ENCODE measurements around the gene NELL1. TPM values are rescaled to one million over a fixed set of nuclear protein-coding genes. Genes with fewer than 3 reads are reported as not detected.

Gene NELL1
- total RNA-seq, 1 donor from 2014 or later: not detected

DNA sequence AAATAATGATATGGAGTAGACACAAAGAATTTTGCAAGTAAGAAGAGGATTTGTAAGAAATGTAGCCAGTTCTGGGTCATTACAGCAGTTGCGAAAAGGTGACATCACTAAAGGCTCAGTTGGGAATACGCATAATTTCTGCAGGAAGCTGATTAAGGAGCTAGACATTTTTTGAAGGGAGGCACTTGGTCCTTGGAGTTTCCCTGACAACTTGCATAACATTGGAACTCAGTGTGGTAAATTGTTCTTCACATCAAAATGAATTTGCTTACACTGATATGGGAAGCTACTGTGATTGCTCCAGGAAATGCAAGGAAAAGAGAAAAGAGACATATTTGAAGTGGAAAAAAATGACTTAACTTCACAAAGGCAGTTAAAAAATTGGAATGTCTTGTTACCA, 626.1 kb downstream of the NELL1 start:
- Mint-ChIP-seq H3K9me3 (ENCODE audit: unreplicated experiment) (peaks cover 17% of the 10 kb centered on the region), H3K27ac (ENCODE audit: unreplicated experiment) (no peak overlapping the region), H3K4me3 (ENCODE audit: unreplicated experiment) (no peak overlapping the region), H3K36me3 (ENCODE audit: unreplicated experiment) (no peaks in the 10 kb centered on the region), H3K27me3 (ENCODE audit: unreplicated experiment) (no peaks in the 10 kb centered on the region), H3K4me1 (ENCODE audit: unreplicated experiment) (no peaks in the 10 kb centered on the region)
- DNase-seq (ENCODE audit: extremely low spot score, unreplicated experiment): no peak
- TF ChIP-seq, protein P1, sequence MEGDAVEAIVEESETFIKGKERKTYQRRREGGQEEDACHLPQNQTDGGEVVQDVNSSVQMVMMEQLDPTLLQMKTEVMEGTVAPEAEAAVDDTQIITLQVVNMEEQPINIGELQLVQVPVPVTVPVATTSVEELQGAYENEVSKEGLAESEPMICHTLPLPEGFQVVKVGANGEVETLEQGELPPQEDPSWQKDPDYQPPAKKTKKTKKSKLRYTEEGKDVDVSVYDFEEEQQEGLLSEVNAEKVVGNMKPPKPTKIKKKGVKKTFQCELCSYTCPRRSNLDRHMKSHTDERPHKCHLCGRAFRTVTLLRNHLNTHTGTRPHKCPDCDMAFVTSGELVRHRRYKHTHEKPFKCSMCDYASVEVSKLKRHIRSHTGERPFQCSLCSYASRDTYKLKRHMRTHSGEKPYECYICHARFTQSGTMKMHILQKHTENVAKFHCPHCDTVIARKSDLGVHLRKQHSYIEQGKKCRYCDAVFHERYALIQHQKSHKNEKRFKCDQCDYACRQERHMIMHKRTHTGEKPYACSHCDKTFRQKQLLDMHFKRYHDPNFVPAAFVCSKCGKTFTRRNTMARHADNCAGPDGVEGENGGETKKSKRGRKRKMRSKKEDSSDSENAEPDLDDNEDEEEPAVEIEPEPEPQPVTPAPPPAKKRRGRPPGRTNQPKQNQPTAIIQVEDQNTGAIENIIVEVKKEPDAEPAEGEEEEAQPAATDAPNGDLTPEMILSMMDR (IDR thresholded peaks at IDR 0.05): no peak

DNA sequence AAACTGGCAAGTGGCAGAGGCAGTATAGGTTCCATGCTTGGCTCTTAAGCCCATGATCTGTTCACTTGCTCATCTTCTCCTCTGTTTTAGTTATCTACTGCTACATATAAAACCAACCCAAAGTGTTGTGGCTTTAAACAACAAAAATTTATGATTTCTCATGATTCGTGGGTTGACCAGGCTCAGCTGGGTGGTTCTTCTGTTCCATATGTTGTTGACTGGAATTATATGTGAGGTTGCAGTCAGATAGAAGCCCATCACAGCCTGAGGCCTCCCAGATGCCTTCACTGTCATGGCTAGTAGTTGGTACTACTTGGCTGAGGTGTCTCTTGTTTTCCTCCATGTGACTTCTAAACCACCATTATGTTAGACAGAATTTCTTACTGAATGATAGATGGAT, 632.6 kb downstream of the NELL1 start:
- TF ChIP-seq, protein P1 (IDR thresholded peaks at IDR 0.05): no peak
- peaks cover 12% of the 10 kb centered on the region for H3K9me3 Mint-ChIP-seq (ENCODE audit: unreplicated experiment)
- H3K4me1 Mint-ChIP-seq (ENCODE audit: unreplicated experiment): no peaks in the 10 kb centered on the region
- no peak for DNase-seq (ENCODE audit: extremely low spot score, unreplicated experiment)
- H3K36me3 Mint-ChIP-seq (ENCODE audit: unreplicated experiment): no peaks in the 10 kb centered on the region
- H3K27me3 Mint-ChIP-seq (ENCODE audit: unreplicated experiment): no peaks in the 10 kb centered on the region
- H3K27ac Mint-ChIP-seq (ENCODE audit: unreplicated experiment): no peak overlapping the region
- H3K4me3 Mint-ChIP-seq (ENCODE audit: unreplicated experiment): no peak overlapping the region

DNA sequence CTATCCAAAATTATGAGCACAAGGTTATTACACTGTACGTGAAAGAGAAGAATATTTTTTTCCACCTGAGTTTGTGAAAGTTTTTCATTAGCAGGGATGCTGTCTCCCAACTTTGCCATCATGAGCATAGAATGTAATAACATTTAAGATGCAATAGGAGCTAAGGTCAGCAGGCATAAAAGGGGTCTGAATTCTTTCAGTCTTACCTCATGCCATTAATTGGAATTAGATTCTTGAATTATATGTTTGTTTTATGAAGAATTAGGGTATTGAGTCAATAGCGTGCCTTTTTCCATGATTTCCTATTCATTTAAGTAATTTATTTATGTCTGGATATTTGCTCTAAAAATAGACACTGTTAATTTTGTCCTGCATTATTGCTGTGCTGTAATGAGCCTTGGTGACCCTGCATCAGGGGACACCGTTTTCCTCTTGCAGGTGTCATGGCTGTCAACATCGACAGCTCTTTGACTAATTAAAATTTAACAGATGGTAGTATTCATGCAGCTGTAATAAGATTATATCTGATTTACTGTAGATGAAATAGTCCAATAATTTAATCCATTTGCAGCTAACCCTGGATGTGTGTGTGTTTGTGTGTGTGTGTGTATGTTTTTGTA, 637.5 kb downstream of the NELL1 start:
- Mint-ChIP-seq H3K36me3 (ENCODE audit: unreplicated experiment) (no peaks in the 10 kb centered on the region), H3K4me1 (ENCODE audit: unreplicated experiment) (no peaks in the 10 kb centered on the region), H3K27ac (ENCODE audit: unreplicated experiment) (no peak overlapping the region), H3K4me3 (ENCODE audit: unreplicated experiment) (no peak overlapping the region), H3K9me3 (ENCODE audit: unreplicated experiment) (peaks cover 6% of the 10 kb centered on the region), H3K27me3 (ENCODE audit: unreplicated experiment) (no peaks in the 10 kb centered on the region)
- TF ChIP-seq, protein P1 (IDR thresholded peaks at IDR 0.05): no peak
- DNase-seq (ENCODE audit: extremely low spot score, unreplicated experiment): no peak

DNA sequence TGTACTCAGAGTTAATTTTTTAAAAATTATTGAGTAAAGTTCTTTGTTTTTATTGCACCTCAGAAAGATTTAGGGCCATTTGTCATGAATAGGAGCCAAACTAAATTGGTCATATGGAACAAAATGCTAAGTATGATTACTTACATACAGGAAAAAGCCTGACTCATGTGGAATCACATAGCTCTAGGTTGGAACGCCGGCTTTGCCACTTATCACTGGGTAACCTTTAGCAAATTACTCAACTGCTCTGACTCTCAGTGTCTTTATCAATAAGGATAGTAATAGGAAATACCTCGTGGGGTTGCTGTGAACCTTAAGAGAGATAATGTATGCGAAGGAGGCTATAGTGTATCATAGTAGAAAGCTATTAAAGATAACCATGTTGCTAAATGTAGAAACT, 638.5 kb downstream of the NELL1 start:
- H3K4me1 Mint-ChIP-seq (ENCODE audit: unreplicated experiment): no peaks in the 10 kb centered on the region
- no peaks in the 10 kb centered on the region for H3K27me3 Mint-ChIP-seq (ENCODE audit: unreplicated experiment)
- TF ChIP-seq, protein P1 (IDR thresholded peaks at IDR 0.05): no peak
- no peaks in the 10 kb centered on the region for H3K9me3 Mint-ChIP-seq (ENCODE audit: unreplicated experiment)
- DNase-seq (ENCODE audit: extremely low spot score, unreplicated experiment): no peak
- no peaks in the 10 kb centered on the region for H3K36me3 Mint-ChIP-seq (ENCODE audit: unreplicated experiment)
- no peak overlapping the region for H3K27ac Mint-ChIP-seq (ENCODE audit: unreplicated experiment)
- no peak overlapping the region for H3K4me3 Mint-ChIP-seq (ENCODE audit: unreplicated experiment)

DNA sequence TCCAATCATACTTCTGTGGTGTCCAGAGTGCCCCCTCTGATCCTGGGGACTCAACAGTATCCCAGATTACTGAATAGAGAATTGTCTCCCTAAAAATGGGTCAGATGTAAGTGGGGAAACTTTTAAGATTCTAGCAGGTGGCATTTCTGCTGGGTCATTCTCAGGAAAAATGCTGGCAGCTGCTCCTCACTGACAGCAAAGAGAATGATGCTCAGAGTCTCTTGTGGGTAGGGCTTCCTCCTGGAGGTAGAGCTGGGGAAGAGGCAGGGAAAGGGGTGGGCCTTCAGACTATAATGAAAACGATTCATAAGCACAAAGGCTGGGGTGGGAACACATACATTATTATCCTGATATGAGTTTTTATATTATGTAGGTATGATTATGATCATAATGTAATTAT, 647.2 kb downstream of the NELL1 start:
- TF ChIP-seq, protein P1 (IDR thresholded peaks at IDR 0.05): no peak
- DNase-seq (ENCODE audit: extremely low spot score, unreplicated experiment): no peak

More for the DNA sequence above, 647.2 kb downstream of the NELL1 start:
- Mint-ChIP-seq H3K27ac (ENCODE audit: unreplicated experiment) (no peak overlapping the region), H3K4me3 (ENCODE audit: unreplicated experiment) (no peak overlapping the region), H3K4me1 (ENCODE audit: unreplicated experiment) (no peaks in the 10 kb centered on the region), H3K9me3 (ENCODE audit: unreplicated experiment) (no peaks in the 10 kb centered on the region), H3K36me3 (ENCODE audit: unreplicated experiment) (no peaks in the 10 kb centered on the region), H3K27me3 (ENCODE audit: unreplicated experiment) (no peaks in the 10 kb centered on the region)

All from osteocyte (in vitro differentiated cells).